Endothelial cell (in vitro differentiated cells): Measurements from ENCODE around the gene ZNF26. TPM values are rescaled to one million over a fixed set of nuclear protein-coding genes. Genes with fewer than 3 reads are reported as not detected.

ENCODE experiments used
- DNase-seq: peaks from one replicate; pipeline ENCODE4 v3.0.0; 2021; ENCODE audit warnings: low spot score
- H3K27ac Mint-ChIP-seq: one replicate; pipeline ENCODE4 v1.8.0; 2021; ENCODE audit warnings: mixed read lengths, inconsistent platforms; ENCODE audit not compliant: unreplicated experiment
- H3K27me3 Mint-ChIP-seq: one replicate; pipeline ENCODE4 v1.8.0; 2021; ENCODE audit warnings: mild to moderate bottlenecking, moderate library complexity, mixed read lengths, inconsistent platforms; ENCODE audit not compliant: unreplicated experiment
- H3K36me3 Mint-ChIP-seq: one replicate; pipeline ENCODE4 v1.8.0; 2021; ENCODE audit warnings: mild to moderate bottlenecking, low read depth, mixed read lengths, inconsistent platforms; ENCODE audit not compliant: unreplicated experiment
- H3K4me1 Mint-ChIP-seq: one replicate; pipeline ENCODE4 v1.8.0; 2021; ENCODE audit warnings: mild to moderate bottlenecking, mixed read lengths, inconsistent platforms; ENCODE audit not compliant: unreplicated experiment
- H3K4me3 Mint-ChIP-seq: one replicate; pipeline ENCODE4 v1.8.0; 2021; ENCODE audit warnings: mild to moderate bottlenecking, mixed read lengths, inconsistent platforms; ENCODE audit not compliant: unreplicated experiment
- H3K9me3 Mint-ChIP-seq: one replicate; pipeline ENCODE4 v1.8.0; 2021; ENCODE audit warnings: mixed read lengths, inconsistent platforms; ENCODE audit not compliant: unreplicated experiment
- total RNA-seq: library from RNA; stranded (reverse); fragmentation: NEBNext Ultra II Directional; extraction: Animal tissue kit (Norgen Biotek cat#: 25700); gene quantifications from one replicate; pipeline ENCODE4 v1.2.1, GENCODE V29; 2021; ENCODE audit not compliant: unreplicated experiment
- TF ChIP-seq, protein P1 (sequence below): fragments of 200-600 bp; sonication (generic); IDR thresholded peaks from one replicate; pipeline ENCODE4 v1.5.0; 2021; ENCODE audit warnings: antibody characterized with exemption; ENCODE audit not compliant: unreplicated experiment

The ZNF26 gene
- total RNA-seq, 1 donor from 2014 or later = 13.5 TPM

DNA sequence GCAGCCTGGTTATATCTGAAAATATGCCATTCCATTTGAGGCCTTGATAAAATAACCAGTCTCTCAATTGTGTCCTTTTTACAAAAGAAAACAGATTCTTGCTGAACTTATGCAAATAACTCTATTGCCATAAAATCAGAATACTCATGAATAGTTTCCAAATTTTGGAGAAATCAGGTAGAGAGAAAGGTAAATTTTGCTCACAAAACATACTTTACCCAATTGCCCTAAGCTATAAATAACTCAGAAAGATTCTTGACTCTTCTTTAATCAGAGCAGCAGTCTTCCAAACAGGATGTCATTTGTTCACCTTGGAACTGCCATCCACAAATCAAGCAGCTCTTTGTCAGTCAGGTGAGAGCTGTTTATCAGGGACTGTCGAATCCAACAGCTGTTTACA lies 12.6 kb downstream of the ZNF26 start:
- Mint-ChIP-seq H3K4me3 (peak overlapping the region; percentile 44), H3K27ac (no peak overlapping the region), H3K9me3 (peaks cover 49% of the 10 kb centered on the region), H3K36me3 (peaks cover 73% of the 10 kb centered on the region), H3K27me3 (peaks cover 4% of the 10 kb centered on the region), H3K4me1 (no peaks in the 10 kb centered on the region)
- DNase-seq = no peak
- TF ChIP-seq, protein P1, sequence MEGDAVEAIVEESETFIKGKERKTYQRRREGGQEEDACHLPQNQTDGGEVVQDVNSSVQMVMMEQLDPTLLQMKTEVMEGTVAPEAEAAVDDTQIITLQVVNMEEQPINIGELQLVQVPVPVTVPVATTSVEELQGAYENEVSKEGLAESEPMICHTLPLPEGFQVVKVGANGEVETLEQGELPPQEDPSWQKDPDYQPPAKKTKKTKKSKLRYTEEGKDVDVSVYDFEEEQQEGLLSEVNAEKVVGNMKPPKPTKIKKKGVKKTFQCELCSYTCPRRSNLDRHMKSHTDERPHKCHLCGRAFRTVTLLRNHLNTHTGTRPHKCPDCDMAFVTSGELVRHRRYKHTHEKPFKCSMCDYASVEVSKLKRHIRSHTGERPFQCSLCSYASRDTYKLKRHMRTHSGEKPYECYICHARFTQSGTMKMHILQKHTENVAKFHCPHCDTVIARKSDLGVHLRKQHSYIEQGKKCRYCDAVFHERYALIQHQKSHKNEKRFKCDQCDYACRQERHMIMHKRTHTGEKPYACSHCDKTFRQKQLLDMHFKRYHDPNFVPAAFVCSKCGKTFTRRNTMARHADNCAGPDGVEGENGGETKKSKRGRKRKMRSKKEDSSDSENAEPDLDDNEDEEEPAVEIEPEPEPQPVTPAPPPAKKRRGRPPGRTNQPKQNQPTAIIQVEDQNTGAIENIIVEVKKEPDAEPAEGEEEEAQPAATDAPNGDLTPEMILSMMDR = no peak

DNA sequence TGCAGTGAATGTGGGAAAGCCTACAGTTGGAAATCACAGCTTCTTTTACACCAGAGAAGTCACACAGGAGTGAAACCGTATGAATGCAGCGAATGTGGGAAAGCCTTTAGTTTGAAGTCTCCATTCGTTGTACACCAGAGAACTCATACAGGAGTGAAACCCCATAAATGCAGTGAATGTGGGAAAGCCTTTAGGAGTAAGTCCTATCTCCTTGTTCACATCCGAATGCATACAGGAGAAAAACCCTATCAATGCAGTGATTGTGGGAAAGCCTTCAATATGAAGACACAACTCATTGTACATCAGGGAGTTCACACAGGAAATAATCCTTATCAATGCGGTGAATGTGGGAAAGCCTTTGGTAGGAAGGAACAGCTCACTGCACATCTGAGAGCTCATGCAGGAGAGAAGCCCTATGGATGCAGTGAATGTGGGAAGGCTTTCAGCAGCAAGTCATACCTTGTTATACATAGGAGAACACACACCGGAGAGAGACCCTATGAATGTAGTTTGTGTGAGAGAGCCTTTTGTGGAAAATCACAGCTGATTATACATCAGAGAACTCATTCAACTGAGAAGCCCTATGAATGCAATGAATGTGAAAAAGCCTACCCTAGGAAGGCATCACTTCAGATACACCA lies 24.6 kb downstream of the ZNF26 start:
- TF ChIP-seq, protein P1 = no peak

DNA sequence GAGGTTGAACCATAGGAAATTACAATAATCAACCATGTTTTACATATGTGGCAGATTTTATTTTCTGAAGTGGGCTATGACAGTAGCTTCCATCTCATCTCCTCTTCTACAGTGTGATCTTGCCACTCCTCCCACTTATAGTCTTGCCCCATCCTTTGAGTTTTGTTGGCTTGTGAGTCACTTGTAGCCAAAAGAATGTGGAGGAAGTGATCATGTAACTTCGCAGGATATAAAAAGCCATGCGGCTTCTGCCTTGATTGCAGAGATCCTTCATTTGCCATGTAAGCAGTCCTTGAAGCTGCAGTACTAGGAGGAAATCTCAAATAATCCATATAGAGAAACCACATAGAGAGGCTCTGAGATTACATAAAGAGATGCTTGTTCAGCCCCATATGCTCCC lies 37.4 kb downstream of the ZNF26 start:
- DNase-seq = no peak
- Mint-ChIP-seq H3K4me3 (no peak overlapping the region), H3K27ac (no peak overlapping the region), H3K27me3 (peaks cover 1% of the 10 kb centered on the region), H3K4me1 (no peaks in the 10 kb centered on the region), H3K36me3 (peaks cover 44% of the 10 kb centered on the region), H3K9me3 (peaks cover 42% of the 10 kb centered on the region)
- TF ChIP-seq, protein P1 = no peak

More for the DNA sequence above, 24.6 kb downstream of the ZNF26 start:
- DNase-seq = no peak
- Mint-ChIP-seq H3K36me3 (peaks cover 96% of the 10 kb centered on the region), H3K4me3 (peak overlapping the region; percentile 86), H3K9me3 (peaks cover 68% of the 10 kb centered on the region), H3K4me1 (no peaks in the 10 kb centered on the region), H3K27ac (no peak overlapping the region), H3K27me3 (peaks cover 4% of the 10 kb centered on the region)

DNA sequence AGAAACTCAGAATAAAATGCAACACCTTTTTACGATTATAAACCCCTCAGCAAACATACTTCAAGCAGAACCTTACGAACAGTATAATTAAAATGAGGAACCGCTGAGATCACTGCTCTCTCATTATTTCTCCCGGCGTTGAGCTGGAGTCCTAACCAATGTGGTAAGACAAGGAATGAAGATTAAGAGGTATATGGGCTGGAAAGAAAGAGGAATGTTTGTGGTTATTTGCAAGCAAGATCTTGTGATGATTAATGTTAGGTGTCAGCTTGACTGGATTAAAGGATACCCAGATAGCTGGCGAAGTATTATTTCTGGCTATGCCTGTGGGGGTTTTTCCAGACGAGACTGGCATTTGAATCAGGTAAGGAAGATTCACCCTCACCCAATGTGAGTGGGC lies 40.8 kb downstream of the ZNF26 start:
- no peak for DNase-seq
- Mint-ChIP-seq H3K4me1 (no peaks in the 10 kb centered on the region), H3K27me3 (peaks cover 1% of the 10 kb centered on the region), H3K9me3 (peaks cover 40% of the 10 kb centered on the region), H3K27ac (peak overlapping the region; percentile 16), H3K36me3 (peaks cover 31% of the 10 kb centered on the region), H3K4me3 (no peak overlapping the region)
- TF ChIP-seq, protein P1 = no peak

DNA sequence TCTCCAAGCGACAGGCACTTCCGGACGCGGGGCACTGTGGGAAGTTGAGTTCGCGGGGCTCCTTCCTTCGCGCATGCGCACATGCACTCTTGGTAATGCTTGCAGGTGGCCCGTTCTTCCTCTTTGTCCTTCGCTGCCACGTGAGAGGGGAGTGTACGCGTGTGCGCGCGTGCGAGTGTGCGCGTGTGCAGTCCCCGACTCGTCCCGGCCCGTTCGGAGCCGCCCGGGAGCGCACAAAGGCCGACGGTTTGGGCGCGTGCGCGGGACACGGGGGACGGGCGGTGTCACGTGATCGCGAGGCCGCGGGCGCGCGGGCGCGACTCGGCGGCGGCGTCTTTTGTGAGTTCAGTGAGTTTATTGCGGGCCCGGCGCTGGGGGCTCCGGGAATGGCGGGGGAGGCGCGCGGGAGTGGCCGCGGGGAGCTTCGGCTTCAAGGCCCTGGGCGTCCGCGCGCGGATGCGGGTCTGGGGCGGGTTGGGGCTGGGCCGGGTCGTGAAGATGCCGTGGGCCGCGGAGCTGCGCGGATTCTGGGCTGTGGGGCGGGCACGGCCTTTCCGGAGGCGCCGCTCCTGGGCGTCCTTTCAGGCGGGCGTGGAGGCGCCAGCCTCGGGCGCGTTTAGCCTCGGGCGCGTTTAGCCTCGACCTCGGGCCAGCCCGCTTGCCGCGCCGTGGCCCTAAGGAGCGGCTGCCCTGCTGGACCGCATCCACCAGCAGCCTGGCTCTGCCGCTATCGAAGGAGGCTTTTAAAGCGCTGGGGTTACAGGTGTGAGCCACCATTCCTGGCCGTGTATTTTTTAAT lies 51.2 kb downstream of the ZNF26 start, which contains the start of gene ZNF84:
TSS of gene ZNF84 (plus strand) at position 303 of the 799 bp plus-strand sequence. CDS start 3,959 bp downstream, outside the sequence.
- H3K36me3 Mint-ChIP-seq = peaks cover 55% of the 10 kb centered on the region

More for the DNA sequence above, 51.2 kb downstream of the ZNF26 start, which contains the start of gene ZNF84:
- TF ChIP-seq, protein P1 = no peak
- no peaks in the 10 kb centered on the region for H3K4me1 Mint-ChIP-seq
- peak within 1 kb of the TSS; percentile 91 for H3K27ac Mint-ChIP-seq
- DNase-seq = peak; percentile 90
- H3K27me3 Mint-ChIP-seq = peaks cover 5% of the 10 kb centered on the region
- peak within 1 kb of the TSS; percentile 94 for H3K4me3 Mint-ChIP-seq
- peaks cover 30% of the 10 kb centered on the region for H3K9me3 Mint-ChIP-seq
